ENCODE results near the gene S100B. TPM values are rescaled to one million over a fixed set of nuclear protein-coding genes. Genes with fewer than 3 reads are reported as not detected.
"Not testable (repeated sequence)": the region's sequence is repeated elsewhere in the genome, so short reads cannot be mapped to it uniquely, and the experiment has no call there.

Gene S100B
- total RNA-seq, 1 donor from 2014 or later = 0.54 TPM

DNA sequence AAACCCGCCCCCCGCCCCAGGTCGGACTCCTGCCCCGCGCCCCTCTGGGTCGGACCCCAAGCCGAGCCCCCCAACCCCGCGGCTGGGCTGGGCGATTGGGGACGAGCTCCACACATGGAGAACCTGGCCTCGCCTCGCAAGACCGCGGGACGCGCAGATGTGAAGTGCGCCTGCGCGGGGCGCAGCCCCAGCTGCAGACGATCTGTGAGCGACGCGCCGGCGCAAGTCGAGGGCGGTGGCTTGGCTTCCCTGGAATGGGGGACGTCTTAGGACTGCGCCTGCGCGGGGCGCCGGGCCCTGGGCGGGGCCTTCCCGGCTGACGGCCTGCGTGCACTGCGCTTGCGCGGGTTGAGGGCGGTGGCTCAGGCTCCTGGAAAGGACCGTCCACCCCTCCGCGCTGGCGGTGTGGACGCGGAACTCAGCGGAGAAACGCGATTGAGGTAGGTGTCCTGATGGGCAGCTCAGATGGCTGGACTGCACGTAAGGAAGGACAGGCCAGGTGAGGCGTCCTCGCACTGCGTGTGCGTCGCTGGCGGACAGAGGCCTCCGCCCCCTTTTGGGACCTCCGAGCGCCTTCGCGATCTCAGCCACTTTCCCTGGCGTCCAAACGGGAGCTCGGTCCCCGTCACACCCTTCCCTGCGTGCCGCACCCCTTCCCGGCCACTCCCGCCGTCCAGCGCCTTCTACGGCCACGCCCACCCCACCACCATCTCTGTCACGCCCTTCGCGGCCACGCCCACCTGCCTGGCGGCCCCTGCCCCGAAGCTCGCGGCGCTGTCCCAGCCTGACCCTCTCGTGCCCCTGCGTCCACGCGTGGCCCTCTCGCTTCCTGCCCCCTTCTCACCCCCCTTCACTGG, 30.7 kb upstream of the S100B start, which contains the start of gene PRMT2:
PRMT2 (plus strand) TSS at position 351 of the 857 bp plus-strand sequence. CDS start 1,278 bp downstream, outside the sequence.
- peak within 1 kb of the TSS; percentile 97 for H3K27ac Mint-ChIP-seq (ENCODE audit: unreplicated experiment)
- peak; percentile 99 for DNase-seq (ENCODE audit: low spot score)
- H3K36me3 Mint-ChIP-seq (ENCODE audit: low read depth, unreplicated experiment) = peaks cover 7% of the 10 kb centered on the region
- H3K4me3 Mint-ChIP-seq (ENCODE audit: unreplicated experiment) = peak within 1 kb of the TSS; percentile 97
- no peaks in the 10 kb centered on the region for H3K9me3 Mint-ChIP-seq (ENCODE audit: unreplicated experiment)
- H3K27me3 Mint-ChIP-seq (ENCODE audit: unreplicated experiment) = peaks cover 2% of the 10 kb centered on the region
- TF ChIP-seq, protein P1, sequence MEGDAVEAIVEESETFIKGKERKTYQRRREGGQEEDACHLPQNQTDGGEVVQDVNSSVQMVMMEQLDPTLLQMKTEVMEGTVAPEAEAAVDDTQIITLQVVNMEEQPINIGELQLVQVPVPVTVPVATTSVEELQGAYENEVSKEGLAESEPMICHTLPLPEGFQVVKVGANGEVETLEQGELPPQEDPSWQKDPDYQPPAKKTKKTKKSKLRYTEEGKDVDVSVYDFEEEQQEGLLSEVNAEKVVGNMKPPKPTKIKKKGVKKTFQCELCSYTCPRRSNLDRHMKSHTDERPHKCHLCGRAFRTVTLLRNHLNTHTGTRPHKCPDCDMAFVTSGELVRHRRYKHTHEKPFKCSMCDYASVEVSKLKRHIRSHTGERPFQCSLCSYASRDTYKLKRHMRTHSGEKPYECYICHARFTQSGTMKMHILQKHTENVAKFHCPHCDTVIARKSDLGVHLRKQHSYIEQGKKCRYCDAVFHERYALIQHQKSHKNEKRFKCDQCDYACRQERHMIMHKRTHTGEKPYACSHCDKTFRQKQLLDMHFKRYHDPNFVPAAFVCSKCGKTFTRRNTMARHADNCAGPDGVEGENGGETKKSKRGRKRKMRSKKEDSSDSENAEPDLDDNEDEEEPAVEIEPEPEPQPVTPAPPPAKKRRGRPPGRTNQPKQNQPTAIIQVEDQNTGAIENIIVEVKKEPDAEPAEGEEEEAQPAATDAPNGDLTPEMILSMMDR (IDR thresholded peaks at IDR 0.05; ENCODE audit: unreplicated experiment) = no peak
- peaks cover 46% of the 10 kb centered on the region for H3K4me1 Mint-ChIP-seq (ENCODE audit: unreplicated experiment)

DNA sequence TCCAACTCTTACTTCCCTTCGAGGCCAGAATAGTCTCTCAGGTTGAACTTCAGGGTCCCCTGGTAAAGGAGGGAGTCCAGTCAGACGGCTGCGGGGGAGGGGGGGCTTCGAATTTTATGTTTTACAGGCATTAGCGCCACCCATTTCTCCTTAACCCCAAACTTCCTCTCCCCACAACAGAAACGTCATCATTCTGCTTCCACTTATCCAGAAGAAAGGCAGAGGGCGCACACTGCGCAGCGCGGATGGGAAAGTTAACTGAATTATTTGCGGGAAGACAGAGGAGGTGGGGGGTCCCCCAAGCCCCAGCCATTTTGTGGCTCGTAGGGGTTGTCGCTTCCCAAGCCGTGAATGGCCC, 30.1 kb upstream of the S100B start:
- peaks cover 46% of the 10 kb centered on the region for H3K4me1 Mint-ChIP-seq (ENCODE audit: unreplicated experiment)
- TF ChIP-seq, protein P1 (IDR thresholded peaks at IDR 0.05; ENCODE audit: unreplicated experiment) = peak; percentile 18
- DNase-seq (ENCODE audit: low spot score) = no peak

DNA sequence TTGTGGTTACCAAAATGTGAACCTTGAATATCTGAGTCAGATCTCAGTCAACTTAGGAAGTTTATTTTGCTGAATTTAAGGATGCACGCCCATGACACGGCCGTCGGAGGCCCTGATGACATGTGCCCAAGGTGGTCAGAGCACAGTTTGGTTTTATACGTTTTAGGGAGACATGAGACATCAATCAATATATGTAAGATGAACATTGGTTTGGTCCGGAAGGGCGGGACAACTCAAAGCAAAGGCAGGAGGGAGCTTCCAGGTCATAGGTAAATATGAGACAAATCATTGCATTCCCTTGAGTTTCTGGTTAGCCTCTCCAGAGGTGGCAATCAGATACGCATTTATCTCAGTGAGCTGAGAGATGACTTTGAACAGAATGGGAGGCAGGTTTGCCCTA, 29.5 kb upstream of the S100B start:
- TF ChIP-seq, protein P1 (IDR thresholded peaks at IDR 0.05; ENCODE audit: unreplicated experiment) = no peak
- peaks cover 2% of the 10 kb centered on the region for H3K27me3 Mint-ChIP-seq (ENCODE audit: unreplicated experiment)
- no peaks in the 10 kb centered on the region for H3K9me3 Mint-ChIP-seq (ENCODE audit: unreplicated experiment)
- peak overlapping the region; percentile 80 for H3K4me3 Mint-ChIP-seq (ENCODE audit: unreplicated experiment)
- peaks cover 41% of the 10 kb centered on the region for H3K4me1 Mint-ChIP-seq (ENCODE audit: unreplicated experiment)
- peaks cover 7% of the 10 kb centered on the region for H3K36me3 Mint-ChIP-seq (ENCODE audit: low read depth, unreplicated experiment)
- no peak for DNase-seq (ENCODE audit: low spot score)
- H3K27ac Mint-ChIP-seq (ENCODE audit: unreplicated experiment) = peak overlapping the region; percentile 97

More for the DNA sequence above, 30.1 kb upstream of the S100B start:
- H3K9me3 Mint-ChIP-seq (ENCODE audit: unreplicated experiment) = no peaks in the 10 kb centered on the region
- H3K4me3 Mint-ChIP-seq (ENCODE audit: unreplicated experiment) = peak overlapping the region; percentile 80
- peaks cover 2% of the 10 kb centered on the region for H3K27me3 Mint-ChIP-seq (ENCODE audit: unreplicated experiment)
- peaks cover 7% of the 10 kb centered on the region for H3K36me3 Mint-ChIP-seq (ENCODE audit: low read depth, unreplicated experiment)
- peak overlapping the region; percentile 97 for H3K27ac Mint-ChIP-seq (ENCODE audit: unreplicated experiment)

DNA sequence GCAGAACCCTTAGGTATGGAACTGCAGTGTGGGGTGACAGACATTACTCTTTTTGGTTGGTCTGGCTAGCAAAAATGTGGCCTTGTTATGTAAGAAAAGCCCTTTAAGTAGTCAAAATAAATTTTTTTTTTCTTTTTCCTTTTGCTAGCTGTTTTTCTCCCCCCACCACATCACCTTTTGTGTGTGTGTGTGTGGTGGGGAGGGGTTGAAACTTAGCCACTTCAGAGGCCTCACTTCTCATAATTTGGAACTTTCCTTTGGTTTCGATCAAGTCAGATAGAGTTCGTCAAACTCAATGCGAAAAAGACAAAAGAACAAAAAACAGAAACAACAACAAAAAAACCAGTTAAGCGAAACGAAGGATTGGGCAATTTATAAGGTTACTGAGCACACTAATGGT, 28.7 kb upstream of the S100B start:
- TF ChIP-seq, protein P1 (IDR thresholded peaks at IDR 0.05; ENCODE audit: unreplicated experiment) = no peak
- Mint-ChIP-seq H3K36me3 (ENCODE audit: low read depth, unreplicated experiment) (peaks cover 7% of the 10 kb centered on the region), H3K4me3 (ENCODE audit: unreplicated experiment) (no peak overlapping the region), H3K27me3 (ENCODE audit: unreplicated experiment) (peaks cover 2% of the 10 kb centered on the region), H3K27ac (ENCODE audit: unreplicated experiment) (peak overlapping the region; percentile 97), H3K4me1 (ENCODE audit: unreplicated experiment) (peaks cover 39% of the 10 kb centered on the region), H3K9me3 (ENCODE audit: unreplicated experiment) (no peaks in the 10 kb centered on the region)
- DNase-seq (ENCODE audit: low spot score) = no peak

DNA sequence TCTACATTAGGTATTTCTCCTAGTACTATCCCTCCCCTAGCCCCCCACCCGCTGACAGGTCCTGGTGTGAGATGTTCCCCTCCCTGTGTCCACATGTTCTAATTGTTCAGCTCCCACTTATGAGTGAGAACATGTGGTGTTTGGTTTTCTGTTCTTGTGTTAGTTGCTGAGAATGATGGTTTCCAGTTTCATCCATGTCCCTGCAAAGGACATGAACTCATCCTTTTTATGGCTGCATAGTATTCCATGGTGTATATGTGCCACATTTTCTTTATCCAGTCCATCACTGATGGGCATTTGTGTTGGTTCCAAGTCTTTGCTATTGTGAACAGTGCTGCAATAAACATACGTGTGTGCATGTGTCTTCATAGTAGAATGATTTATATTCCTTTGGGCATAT, 26.0 kb upstream of the S100B start:
- peaks cover 17% of the 10 kb centered on the region for H3K4me1 Mint-ChIP-seq (ENCODE audit: unreplicated experiment)
- not testable (repeated sequence) for H3K36me3 Mint-ChIP-seq (ENCODE audit: low read depth, unreplicated experiment); H3K27me3 Mint-ChIP-seq (ENCODE audit: unreplicated experiment); DNase-seq (ENCODE audit: low spot score); H3K4me3 Mint-ChIP-seq (ENCODE audit: unreplicated experiment); H3K9me3 Mint-ChIP-seq (ENCODE audit: unreplicated experiment); H3K27ac Mint-ChIP-seq (ENCODE audit: unreplicated experiment)

All from endothelial cell (in vitro differentiated cells).